Small intestine (tissue), 7 donors: Measurements from ENCODE around the gene COMMD7. TPM values are rescaled to one million over a fixed set of nuclear protein-coding genes. Genes with fewer than 3 reads are reported as not detected.

Experiments
- DNase-seq, 2 donors: peaks; one replicate each; pipeline versions ENCODE4 v3.0.0 to v3.0.0-alpha.2; 2013
- FAIRE-seq: peaks from 2 replicates; lab custom pipeline; 2012; peaks lifted over from hg19 to GRCh38; lab: Jason Lieb, UNC
- H3K27ac ChIP-seq, 3 donors: one replicate each; pipeline ENCODE4 v1.5.1; 2013; ENCODE audit warnings: low read length in 2 of 3, mild to moderate bottlenecking in 2 of 3, control low read depth in 1 of 3, inconsistent platforms in 1 of 3, low read depth in 1 of 3, moderate library complexity in 1 of 3
- H3K27me3 ChIP-seq, 3 donors: one replicate each; pipeline ENCODE4 v1.6.1; 2013; ENCODE audit warnings: low read length in 3 of 3, inconsistent platforms in 1 of 3; ENCODE audit not compliant: control insufficient read depth in 3 of 3, insufficient read depth in 3 of 3
- H3K36me3 ChIP-seq, 3 donors: one replicate each; pipeline ENCODE4 v1.6.1; 2013; ENCODE audit warnings: low read length in 3 of 3, inconsistent platforms in 1 of 3, low read depth in 1 of 3, mild to moderate bottlenecking in 1 of 3, moderate library complexity in 1 of 3; ENCODE audit not compliant: control insufficient read depth in 3 of 3, insufficient read depth in 2 of 3
- H3K4me1 ChIP-seq, 3 donors: one replicate each; pipeline ENCODE4 v1.6.1; 2013; ENCODE audit warnings: low read length in 2 of 3, inconsistent platforms in 1 of 3, low read depth in 1 of 3, mild to moderate bottlenecking in 1 of 3, moderate library complexity in 1 of 3; ENCODE audit not compliant: control insufficient read depth in 3 of 3, insufficient read depth in 2 of 3
- H3K4me3 ChIP-seq, 3 donors: one replicate each; pipeline ENCODE4 v1.5.1; 2013; ENCODE audit warnings: low read length in 3 of 3, control low read depth in 1 of 3, inconsistent platforms in 1 of 3, low read depth in 1 of 3, mild to moderate bottlenecking in 1 of 3, moderate library complexity in 1 of 3
- H3K9me3 ChIP-seq, 2 donors: one replicate each; pipeline ENCODE4 v1.6.1; 2013; ENCODE audit warnings: low read depth in 1 of 2, low read length in 1 of 2; ENCODE audit not compliant: control insufficient read depth in 2 of 2, insufficient read depth in 1 of 2
- WGBS, 3 donors: extraction: QIAGEN DNeasy Blood & Tissue Kit; methylation state at CpG; one replicate each; pipeline ENCODE4 v1.1.7; 2013; 5-methylcytosine and 5-hydroxymethylcytosine counted together
- polyA plus RNA-seq, 4 donors: library from polyadenylated mRNA; stranded (reverse) in 3 of 4; unstranded in 1 of 4; fragments of 200-250 nt in 3 of 4; fragments of 120-200 nt in 1 of 4; gene quantifications; one replicate each; pipeline versions ENCODE4 v1.2.1 to v1.2.3, GENCODE V29; 2013
- donor health status: healthy with polysubstance abuse.
- donor health status: control.
- donor health status: control.
- donor health status: Bipolar disorder and iron deficiency.
- donor health status: healthy.

Gene COMMD7
- polyA plus RNA-seq, 4 donors: 24.2 to 42.8 (median 37.9) TPM

DNA sequence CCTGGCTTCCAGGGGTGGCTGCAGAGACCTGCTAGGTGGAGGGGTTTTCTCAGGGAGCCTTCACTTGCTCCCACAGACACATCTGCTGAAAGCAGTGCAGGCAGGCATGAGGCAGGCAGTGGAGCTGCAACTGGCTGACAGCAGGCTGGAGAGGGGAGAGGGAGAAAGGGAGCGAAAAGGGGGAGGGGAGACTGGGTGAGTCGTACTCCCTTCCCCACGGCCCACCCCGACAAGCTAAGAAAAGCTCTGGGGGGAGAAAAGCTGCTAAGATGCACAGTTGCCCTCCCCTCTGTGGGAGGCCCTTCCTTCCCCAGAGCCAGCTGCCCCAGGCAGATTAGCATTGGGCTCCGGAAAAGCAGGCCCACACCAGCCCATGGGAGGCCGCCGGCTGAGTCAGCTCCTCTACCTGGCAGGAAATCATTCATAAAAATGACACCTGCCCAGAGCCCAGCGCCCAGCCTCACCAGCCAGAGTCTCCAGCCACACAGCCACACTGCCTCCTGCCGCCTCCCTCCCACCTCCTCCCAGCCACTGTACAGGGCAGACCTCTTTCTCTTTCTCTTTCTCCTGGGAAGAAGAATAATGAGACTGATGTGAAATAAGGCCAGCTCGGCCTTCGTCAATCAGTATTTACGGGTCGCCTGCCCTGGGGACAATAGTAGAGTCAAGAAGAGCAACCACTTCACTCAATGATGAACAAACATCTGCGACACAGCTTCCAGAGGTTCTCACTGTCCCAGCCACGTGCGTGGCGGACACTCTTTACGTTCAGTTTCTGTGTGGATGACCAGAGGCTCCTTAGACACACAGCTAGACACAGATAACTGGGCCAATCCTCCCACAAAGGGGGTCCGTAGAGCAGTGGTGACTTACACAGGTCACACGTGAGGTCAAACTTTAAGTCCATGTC, 61.8 kb downstream of the COMMD7 start:
- H3K4me3 ChIP-seq: no peak overlapping the region
- 42 to 46% (median 46%) methylated on average over 19 to 20 of the region's 20 CpGs for WGBS, 3 donors
- no peaks in the 10 kb centered on the region for H3K27me3 ChIP-seq
- H3K36me3 ChIP-seq: no peaks in the 10 kb centered on the region
- peak overlapping the region in 1 of 3 donors; percentile 28 for H3K27ac ChIP-seq
- H3K4me1 ChIP-seq: peaks cover 0 to 18% (median 0%) of the 10 kb centered on the region in 3 donors
- DNase-seq (peak; percentile 13 to 36), FAIRE-seq (no peak)
- no peaks in the 10 kb centered on the region for H3K9me3 ChIP-seq

DNA sequence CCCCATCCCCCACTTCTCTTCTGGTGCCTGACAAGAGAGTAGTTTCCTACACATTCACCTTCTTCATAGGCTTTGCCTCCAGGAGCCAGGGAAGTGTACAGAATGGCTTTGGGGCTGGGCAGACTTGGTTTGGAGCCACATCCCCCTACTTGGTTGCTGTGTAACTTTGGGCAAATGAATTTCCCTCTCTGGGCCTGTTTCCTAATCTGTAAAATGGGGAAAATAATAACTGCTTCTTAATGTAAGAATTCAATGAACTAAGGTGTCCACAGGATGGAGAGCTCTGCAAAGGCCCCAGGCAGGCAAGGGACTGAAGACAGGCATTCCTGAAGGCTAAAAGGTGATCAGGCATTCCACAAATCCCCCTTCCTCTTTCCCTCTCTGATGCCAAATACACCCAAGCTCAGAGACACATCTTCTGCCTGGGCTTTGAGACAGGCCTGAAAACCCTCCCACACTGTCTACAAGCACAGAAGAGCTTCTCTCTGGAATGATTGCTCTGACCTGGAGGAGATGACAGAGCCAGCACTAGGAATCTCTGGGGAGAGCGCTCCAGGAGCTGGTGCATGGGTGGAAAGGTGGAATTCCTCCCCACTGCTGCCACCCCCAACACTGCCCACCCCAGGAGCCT, 62.6 kb downstream of the COMMD7 start:
- H3K36me3 ChIP-seq: no peaks in the 10 kb centered on the region
- H3K27ac ChIP-seq: no peak overlapping the region
- no peak for DNase-seq
- FAIRE-seq: no peak
- WGBS, 3 donors: 93 to 100% (median 93%) methylated on average over 1 of the region's 1 CpG
- H3K4me1 ChIP-seq: peaks cover 0 to 13% (median 0%) of the 10 kb centered on the region in 3 donors
- H3K9me3 ChIP-seq: no peaks in the 10 kb centered on the region
- H3K4me3 ChIP-seq: no peak overlapping the region
- H3K27me3 ChIP-seq: no peaks in the 10 kb centered on the region

DNA sequence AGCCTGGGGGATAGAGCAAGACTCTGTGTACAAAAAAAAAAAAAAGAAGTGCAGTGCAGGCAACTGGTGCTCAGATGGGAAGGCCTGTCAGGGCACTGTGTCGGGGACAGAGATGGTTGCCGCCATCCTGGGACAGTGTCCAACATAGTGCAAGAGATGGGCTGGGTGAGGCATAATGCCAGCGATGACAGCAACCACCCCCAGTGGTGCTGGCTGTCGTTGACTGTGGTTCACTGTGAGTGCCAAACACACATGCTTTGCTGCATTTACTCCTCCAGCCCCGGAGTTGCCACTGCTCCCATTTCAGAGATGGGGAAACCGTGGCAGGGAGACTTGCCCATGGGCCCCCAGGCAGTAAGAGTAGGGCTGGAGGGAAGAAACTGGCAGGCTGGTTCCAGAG, 64.3 kb downstream of the COMMD7 start:
- H3K27ac ChIP-seq: no peak overlapping the region
- H3K4me1 ChIP-seq: peaks cover 0 to 10% (median 0%) of the 10 kb centered on the region in 3 donors
- FAIRE-seq (no peak), DNase-seq (no peak)
- no peaks in the 10 kb centered on the region for H3K9me3 ChIP-seq
- no peaks in the 10 kb centered on the region for H3K36me3 ChIP-seq
- 77 to 81% (median 80%) methylated on average over 6 of the region's 6 CpGs for WGBS, 3 donors
- H3K4me3 ChIP-seq: no peak overlapping the region
- no peaks in the 10 kb centered on the region for H3K27me3 ChIP-seq

DNA sequence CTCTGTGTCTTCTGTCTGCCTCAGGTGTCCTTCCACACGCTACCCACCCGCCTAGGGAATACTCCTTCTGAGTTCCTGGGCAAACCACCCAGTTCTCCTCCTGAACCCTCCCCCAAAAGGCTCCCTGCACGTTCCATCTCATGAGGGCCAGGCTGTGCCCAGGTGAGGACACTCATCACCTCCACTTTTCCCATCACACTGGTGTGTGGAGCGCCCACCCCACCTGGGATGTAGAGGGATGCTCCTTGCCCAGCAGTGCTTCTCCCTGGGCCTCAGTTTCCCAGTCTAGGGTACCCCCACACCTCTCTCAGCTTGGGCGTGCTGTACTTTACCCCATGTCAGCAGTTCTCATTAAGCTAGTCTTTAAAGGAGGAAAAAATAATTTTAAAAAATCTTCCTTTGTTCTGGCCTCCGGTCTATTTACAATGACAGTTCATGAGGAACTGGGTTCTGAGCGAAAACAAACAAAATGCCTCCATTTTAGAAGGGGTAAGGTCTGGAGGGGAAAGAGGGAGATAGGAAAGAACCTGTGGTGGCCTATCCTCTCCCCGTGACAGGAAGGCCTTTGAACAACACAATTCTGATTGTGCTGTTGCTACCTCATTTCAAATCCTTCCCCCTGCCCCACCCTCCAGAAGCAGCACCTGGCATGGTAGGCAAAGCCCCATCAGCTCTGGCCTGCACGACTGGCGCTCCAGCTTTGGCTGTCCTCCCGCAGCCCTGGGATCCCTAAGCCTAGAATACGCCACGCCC, 67.9 kb downstream of the COMMD7 start:
- H3K4me1 ChIP-seq: no peaks in the 10 kb centered on the region
- no peak overlapping the region for H3K4me3 ChIP-seq

DNA sequence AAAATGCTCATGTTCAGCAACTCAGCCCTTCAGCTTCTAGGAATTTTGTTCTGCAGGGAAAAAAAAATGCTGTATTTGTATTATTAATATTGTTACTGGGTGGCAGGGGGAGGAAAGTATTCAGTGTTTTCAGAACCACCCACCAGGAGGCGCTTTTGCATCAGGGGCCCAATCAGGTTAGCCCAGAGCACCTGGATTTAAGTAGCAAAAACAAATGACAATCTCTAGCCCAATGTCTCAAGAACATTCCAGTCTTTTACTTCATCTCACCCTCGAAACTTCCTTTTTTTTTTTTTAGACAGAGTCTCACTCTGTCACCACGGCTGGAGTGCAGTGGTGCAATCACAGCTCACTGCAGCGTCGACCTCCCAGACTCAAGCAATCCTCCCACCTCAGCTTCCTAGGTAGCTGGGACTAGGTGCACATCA, 68.9 kb downstream of the COMMD7 start:
- no peak for FAIRE-seq

More for the DNA sequence above, 67.9 kb downstream of the COMMD7 start:
- FAIRE-seq (no peak), DNase-seq (no peak)
- H3K27me3 ChIP-seq: no peaks in the 10 kb centered on the region
- H3K36me3 ChIP-seq: no peaks in the 10 kb centered on the region
- no peaks in the 10 kb centered on the region for H3K9me3 ChIP-seq
- 62 to 79% (median 69%) methylated on average over 13 of the region's 13 CpGs for WGBS, 3 donors
- H3K27ac ChIP-seq: no peak overlapping the region

DNA sequence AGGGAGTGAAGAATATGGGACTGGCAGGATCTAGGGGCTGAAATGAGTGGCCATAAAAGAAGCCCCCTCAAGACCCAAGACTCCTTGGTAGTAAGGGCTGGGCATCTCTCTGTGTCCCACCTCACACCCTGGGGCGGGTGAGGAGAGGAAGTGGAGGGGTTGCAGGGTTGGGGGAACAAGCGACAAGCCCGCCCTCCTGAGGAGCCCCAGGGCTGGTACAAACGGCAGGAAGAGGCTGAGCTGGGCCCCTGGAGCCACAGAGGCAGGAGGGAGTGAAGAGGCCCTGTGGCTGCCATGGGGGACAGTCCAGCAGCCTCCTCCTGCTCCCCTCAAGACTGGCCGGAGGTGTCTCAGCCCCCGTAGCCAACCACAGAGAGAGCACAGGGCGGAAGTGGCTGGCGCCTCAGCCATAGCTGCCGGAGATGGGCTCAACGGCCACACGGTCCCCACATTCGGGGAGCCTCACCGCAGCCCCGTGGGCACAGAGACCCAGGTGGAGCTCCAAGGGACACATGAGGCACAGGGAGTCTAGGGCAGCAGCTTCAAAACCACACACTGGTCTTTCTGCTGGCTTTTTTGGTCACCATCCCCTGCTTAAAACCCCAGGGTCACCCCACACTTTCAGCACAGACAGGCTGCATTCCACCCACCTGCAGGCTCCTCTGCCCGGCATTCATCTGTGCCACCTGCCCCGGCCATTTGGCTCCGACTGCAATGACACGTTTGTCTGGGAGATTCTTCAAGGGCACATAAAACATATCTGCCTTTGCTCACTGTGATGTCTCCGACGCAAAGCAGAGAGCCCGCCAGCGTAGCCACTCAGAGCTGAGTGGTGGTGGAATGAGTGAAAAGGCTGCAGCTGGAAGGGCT, 70.0 kb downstream of the COMMD7 start:
- 59 to 73% (median 68%) methylated on average over 22 of the region's 22 CpGs for WGBS, 3 donors
- Histone ChIP-seq H3K27me3 (no peaks in the 10 kb centered on the region), H3K9me3 (no peaks in the 10 kb centered on the region), H3K4me1 (no peaks in the 10 kb centered on the region), H3K36me3 (no peaks in the 10 kb centered on the region), H3K27ac (peak overlapping the region in 2 of 3 donors; percentile 24 to 71), H3K4me3 (no peak overlapping the region)
- FAIRE-seq (no peak), DNase-seq (no peak)

More for the DNA sequence above, 68.9 kb downstream of the COMMD7 start:
- peak; percentile 54 to 61 for DNase-seq
- no peaks in the 10 kb centered on the region for H3K4me1 ChIP-seq
- H3K4me3 ChIP-seq: no peak overlapping the region
- no peaks in the 10 kb centered on the region for H3K27me3 ChIP-seq
- no peaks in the 10 kb centered on the region for H3K9me3 ChIP-seq
- H3K36me3 ChIP-seq: no peaks in the 10 kb centered on the region
- WGBS, 3 donors: 49 to 58% (median 52%) methylated on average over 5 of the region's 5 CpGs
- no peak overlapping the region for H3K27ac ChIP-seq

DNA sequence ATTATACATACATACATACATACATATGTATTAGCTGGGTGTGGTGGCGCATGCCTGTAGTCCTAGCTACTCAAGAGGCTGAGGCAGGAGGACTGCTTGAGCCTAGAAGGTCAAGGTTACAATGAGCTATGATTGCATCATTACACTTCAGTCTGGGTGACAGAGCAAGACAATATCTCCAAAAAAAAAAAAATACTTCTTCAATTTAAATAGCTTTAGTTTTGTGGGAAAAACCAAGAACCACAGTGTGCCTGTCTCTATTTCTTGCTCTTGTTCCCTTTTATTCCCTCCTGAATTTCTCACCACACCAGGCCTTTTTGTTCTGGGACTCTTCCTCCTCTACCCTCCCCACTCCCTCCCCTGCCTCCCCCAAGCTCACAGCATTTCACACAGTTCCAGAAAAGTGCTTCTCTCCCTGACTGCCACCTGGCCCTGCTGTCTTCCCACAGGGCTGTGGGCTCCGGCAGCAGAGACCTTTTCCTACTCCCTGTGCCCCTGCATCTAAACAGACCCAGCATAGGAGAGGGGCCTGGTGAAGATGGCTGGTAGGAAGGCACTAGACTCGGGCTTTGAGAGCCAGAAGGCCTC, 70.8 kb downstream of the COMMD7 start:
- DNase-seq (no peak), FAIRE-seq (no peak)
- Histone ChIP-seq H3K27me3 (no peaks in the 10 kb centered on the region), H3K4me3 (no peak overlapping the region), H3K9me3 (no peaks in the 10 kb centered on the region), H3K36me3 (no peaks in the 10 kb centered on the region), H3K4me1 (no peaks in the 10 kb centered on the region), H3K27ac (peak overlapping the region in 2 of 3 donors; percentile 24 to 71)
- 71 to 79% (median 74%) methylated on average over 3 of the region's 3 CpGs for WGBS, 3 donors
